Measurements from ENCODE around the gene FSD1L. TPM values are rescaled to one million over a fixed set of nuclear protein-coding genes. Genes with fewer than 3 reads are reported as not detected.

Gene FSD1L
- total RNA-seq, 1 donor from 2014 or later: 8.9 TPM

DNA sequence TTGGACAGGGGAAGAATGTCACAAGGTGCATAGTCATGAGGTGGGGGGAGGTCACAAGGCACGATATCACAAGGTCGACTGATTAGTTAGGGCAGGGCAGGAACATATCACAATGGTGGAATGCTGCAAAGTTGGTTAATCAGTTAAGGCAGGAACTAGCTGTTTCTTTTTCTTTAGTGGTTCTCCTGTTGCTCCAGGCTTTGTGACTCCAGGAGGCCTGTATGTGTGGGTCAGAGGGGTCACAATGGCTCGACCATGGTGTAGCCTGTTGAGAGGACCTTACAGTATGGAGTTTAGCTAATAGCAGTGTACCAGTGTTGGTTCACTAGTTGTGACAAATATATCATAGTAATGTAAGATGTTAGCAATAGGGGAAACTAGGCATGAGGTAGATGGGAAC is 12.4 kb upstream of the FSD1L start:
- no peak overlapping the region for H3K4me3 ChIP-seq (ENCODE audit: low read length in 3 of 3)
- no peaks in the 10 kb centered on the region for H3K9me3 ChIP-seq (ENCODE audit: control insufficient read depth in 3 of 3, low read length in 3 of 3)
- no peak overlapping the region for H3K27ac ChIP-seq (ENCODE audit: low read depth, low read length)
- no peaks in the 10 kb centered on the region for H3K36me3 ChIP-seq (ENCODE audit: control insufficient read depth in 3 of 3, insufficient read depth in 3 of 3, low read length in 3 of 3)
- H3K27me3 ChIP-seq (ENCODE audit: control insufficient read depth in 3 of 3, insufficient read depth in 3 of 3, low read length in 3 of 3): no peaks in the 10 kb centered on the region
- H3K4me1 ChIP-seq (ENCODE audit: control insufficient read depth in 3 of 3, insufficient read depth in 3 of 3, low read length in 3 of 3): peaks cover 22 to 43% (median 38%) of the 10 kb centered on the region in 3 donors
- H3K9ac ChIP-seq (ENCODE audit: low read depth in 1 of 3, low read length in 3 of 3): no peak overlapping the region

DNA sequence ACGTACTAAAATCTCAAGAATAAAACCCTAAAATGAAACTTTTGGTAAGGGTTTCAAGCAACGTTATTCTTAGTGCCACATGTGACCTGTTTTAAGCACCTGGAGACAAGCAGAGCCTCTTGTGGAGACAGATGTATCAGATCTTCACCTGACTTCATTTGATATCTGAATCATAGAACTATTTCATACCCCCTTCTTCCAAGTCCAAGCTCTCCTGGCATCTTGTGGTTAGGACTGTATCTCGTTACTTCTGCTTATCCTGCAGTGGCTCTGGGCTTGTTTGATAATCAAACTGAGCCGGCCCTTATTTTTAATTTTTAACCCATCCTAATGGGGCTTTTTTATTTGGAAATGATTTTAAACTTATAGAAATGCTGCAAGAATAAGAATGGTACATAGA is 11.1 kb upstream of the FSD1L start:
- Histone ChIP-seq H3K36me3 (ENCODE audit: control insufficient read depth in 3 of 3, insufficient read depth in 3 of 3, low read length in 3 of 3) (no peaks in the 10 kb centered on the region), H3K9me3 (ENCODE audit: control insufficient read depth in 3 of 3, low read length in 3 of 3) (no peaks in the 10 kb centered on the region), H3K27me3 (ENCODE audit: control insufficient read depth in 3 of 3, insufficient read depth in 3 of 3, low read length in 3 of 3) (no peaks in the 10 kb centered on the region), H3K4me1 (ENCODE audit: control insufficient read depth in 3 of 3, insufficient read depth in 3 of 3, low read length in 3 of 3) (peaks cover 25 to 44% (median 41%) of the 10 kb centered on the region in 3 donors), H3K27ac (ENCODE audit: low read depth, low read length) (peak overlapping the region; percentile 69), H3K4me3 (ENCODE audit: low read length in 3 of 3) (no peak overlapping the region), H3K9ac (ENCODE audit: low read depth in 1 of 3, low read length in 3 of 3) (no peak overlapping the region)

DNA sequence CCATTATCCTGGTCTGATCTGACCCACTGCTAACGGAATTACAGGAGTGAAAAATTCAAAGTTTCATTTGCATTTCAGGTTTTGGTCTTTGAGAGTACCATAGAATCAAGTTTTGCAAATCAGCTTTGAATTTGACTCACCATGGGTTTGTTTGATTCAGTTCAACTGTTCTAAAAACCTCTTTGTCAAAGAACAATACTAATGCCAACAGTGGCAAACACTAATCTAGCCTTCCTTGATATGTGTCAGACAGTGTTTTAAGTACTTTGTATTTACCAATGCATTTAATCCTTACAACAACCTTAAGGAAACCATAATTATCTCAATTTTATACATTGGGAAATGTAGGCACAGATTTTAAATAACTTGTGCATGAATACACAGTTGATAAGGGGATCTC is 10.1 kb upstream of the FSD1L start:
- Histone ChIP-seq H3K4me3 (ENCODE audit: low read length in 3 of 3) (no peak overlapping the region), H3K27ac (ENCODE audit: low read depth, low read length) (peak overlapping the region; percentile 91), H3K36me3 (ENCODE audit: control insufficient read depth in 3 of 3, insufficient read depth in 3 of 3, low read length in 3 of 3) (no peaks in the 10 kb centered on the region), H3K9ac (ENCODE audit: low read depth in 1 of 3, low read length in 3 of 3) (peak overlapping the region; percentile 8 to 55 (median 18)), H3K9me3 (ENCODE audit: control insufficient read depth in 3 of 3, low read length in 3 of 3) (no peaks in the 10 kb centered on the region), H3K4me1 (ENCODE audit: control insufficient read depth in 3 of 3, insufficient read depth in 3 of 3, low read length in 3 of 3) (peaks cover 28 to 41% (median 38%) of the 10 kb centered on the region in 3 donors), H3K27me3 (ENCODE audit: control insufficient read depth in 3 of 3, insufficient read depth in 3 of 3, low read length in 3 of 3) (no peaks in the 10 kb centered on the region)

GRCh38 chr9:105438141-105438806 is 9.6 kb upstream of the FSD1L start:
- Histone ChIP-seq H3K9me3 (ENCODE audit: control insufficient read depth in 3 of 3, low read length in 3 of 3) (no peaks in the 10 kb centered on the region), H3K9ac (ENCODE audit: low read depth in 1 of 3, low read length in 3 of 3) (peak overlapping the region; percentile 18 to 55 (median 45)), H3K4me1 (ENCODE audit: control insufficient read depth in 3 of 3, insufficient read depth in 3 of 3, low read length in 3 of 3) (peaks cover 29 to 45% (median 40%) of the 10 kb centered on the region in 3 donors), H3K27me3 (ENCODE audit: control insufficient read depth in 3 of 3, insufficient read depth in 3 of 3, low read length in 3 of 3) (no peaks in the 10 kb centered on the region), H3K4me3 (ENCODE audit: low read length in 3 of 3) (peak overlapping the region; percentile 22 to 34 (median 28)), H3K27ac (ENCODE audit: low read depth, low read length) (peak overlapping the region; percentile 91), H3K36me3 (ENCODE audit: control insufficient read depth in 3 of 3, insufficient read depth in 3 of 3, low read length in 3 of 3) (no peaks in the 10 kb centered on the region)

DNA sequence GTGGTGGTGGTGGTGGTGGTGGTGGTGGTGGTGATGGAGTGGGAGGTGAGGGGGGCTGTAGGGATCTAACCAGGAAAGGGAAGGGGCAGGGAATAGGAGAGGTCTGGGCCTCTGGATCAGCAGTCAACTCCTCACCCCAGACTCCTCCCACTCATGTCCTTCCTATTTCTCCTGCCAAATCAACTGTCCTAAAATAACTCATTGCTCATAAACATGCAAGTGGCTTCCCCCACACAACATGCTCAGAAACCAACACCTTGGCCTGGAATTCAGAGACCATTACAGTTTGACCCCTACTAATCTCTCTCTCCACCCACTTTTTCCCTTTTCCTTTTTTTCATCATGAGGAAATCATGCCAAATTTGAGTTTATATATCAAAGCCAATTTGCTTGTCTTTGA is 8.4 kb upstream of the FSD1L start:
- H3K4me1 ChIP-seq (ENCODE audit: control insufficient read depth in 3 of 3, insufficient read depth in 3 of 3, low read length in 3 of 3): peaks cover 37 to 56% (median 50%) of the 10 kb centered on the region in 3 donors

GRCh38 chr9:105441616-105442160 is 6.1 kb upstream of the FSD1L start:
- H3K4me3 ChIP-seq (ENCODE audit: low read length in 3 of 3): no peak overlapping the region
- H3K36me3 ChIP-seq (ENCODE audit: control insufficient read depth in 3 of 3, insufficient read depth in 3 of 3, low read length in 3 of 3): no peaks in the 10 kb centered on the region
- peaks cover 52 to 72% (median 62%) of the 10 kb centered on the region in 3 donors for H3K4me1 ChIP-seq (ENCODE audit: control insufficient read depth in 3 of 3, insufficient read depth in 3 of 3, low read length in 3 of 3)

More for the DNA sequence above, 8.4 kb upstream of the FSD1L start:
- Histone ChIP-seq H3K9ac (ENCODE audit: low read depth in 1 of 3, low read length in 3 of 3) (peak overlapping the region in 1 of 3 donors; percentile 27), H3K36me3 (ENCODE audit: control insufficient read depth in 3 of 3, insufficient read depth in 3 of 3, low read length in 3 of 3) (no peaks in the 10 kb centered on the region), H3K9me3 (ENCODE audit: control insufficient read depth in 3 of 3, low read length in 3 of 3) (no peaks in the 10 kb centered on the region), H3K4me3 (ENCODE audit: low read length in 3 of 3) (no peak overlapping the region), H3K27ac (ENCODE audit: low read depth, low read length) (peak overlapping the region; percentile 91), H3K27me3 (ENCODE audit: control insufficient read depth in 3 of 3, insufficient read depth in 3 of 3, low read length in 3 of 3) (no peaks in the 10 kb centered on the region)

GRCh38 chr9:105443121-105443520 is 4.7 kb upstream of the FSD1L start:
- Histone ChIP-seq H3K4me1 (ENCODE audit: control insufficient read depth in 3 of 3, insufficient read depth in 3 of 3, low read length in 3 of 3) (peaks cover 48 to 77% (median 58%) of the 10 kb centered on the region in 3 donors), H3K4me3 (ENCODE audit: low read length in 3 of 3) (no peak overlapping the region), H3K27me3 (ENCODE audit: control insufficient read depth in 3 of 3, insufficient read depth in 3 of 3, low read length in 3 of 3) (no peaks in the 10 kb centered on the region), H3K9ac (ENCODE audit: low read depth in 1 of 3, low read length in 3 of 3) (no peak overlapping the region), H3K36me3 (ENCODE audit: control insufficient read depth in 3 of 3, insufficient read depth in 3 of 3, low read length in 3 of 3) (no peaks in the 10 kb centered on the region), H3K9me3 (ENCODE audit: control insufficient read depth in 3 of 3, low read length in 3 of 3) (no peaks in the 10 kb centered on the region), H3K27ac (ENCODE audit: low read depth, low read length) (peak overlapping the region; percentile 88)

More at GRCh38 chr9:105441616-105442160, 6.1 kb upstream of the FSD1L start:
- Histone ChIP-seq H3K9ac (ENCODE audit: low read depth in 1 of 3, low read length in 3 of 3) (no peak overlapping the region), H3K9me3 (ENCODE audit: control insufficient read depth in 3 of 3, low read length in 3 of 3) (no peaks in the 10 kb centered on the region), H3K27ac (ENCODE audit: low read depth, low read length) (peak overlapping the region; percentile 72), H3K27me3 (ENCODE audit: control insufficient read depth in 3 of 3, insufficient read depth in 3 of 3, low read length in 3 of 3) (no peaks in the 10 kb centered on the region)

DNA sequence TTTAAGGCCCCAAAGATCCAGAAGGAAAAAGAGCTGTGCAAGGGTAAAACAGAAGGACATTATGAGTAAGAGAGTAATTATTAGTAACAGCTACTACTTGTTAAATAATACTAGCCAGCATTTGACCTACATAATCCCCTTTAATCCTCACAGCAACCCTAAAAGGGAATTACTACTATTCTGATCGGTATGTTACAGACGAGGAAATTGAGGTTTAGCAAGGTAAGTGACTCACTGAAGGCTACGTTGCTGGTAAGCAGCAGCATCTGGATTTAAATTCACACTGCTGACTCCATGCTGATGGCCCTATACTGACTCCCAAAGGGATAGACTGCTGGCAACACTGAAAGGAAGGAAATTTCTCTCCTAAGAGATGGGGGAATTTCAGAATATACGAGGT is 3.7 kb upstream of the FSD1L start:
- Histone ChIP-seq H3K27me3 (ENCODE audit: control insufficient read depth in 3 of 3, insufficient read depth in 3 of 3, low read length in 3 of 3) (no peaks in the 10 kb centered on the region), H3K9ac (ENCODE audit: low read depth in 1 of 3, low read length in 3 of 3) (peak overlapping the region in 2 of 3 donors; percentile 50 to 51), H3K9me3 (ENCODE audit: control insufficient read depth in 3 of 3, low read length in 3 of 3) (no peaks in the 10 kb centered on the region), H3K27ac (ENCODE audit: low read depth, low read length) (peak overlapping the region; percentile 88), H3K4me3 (ENCODE audit: low read length in 3 of 3) (no peak overlapping the region), H3K36me3 (ENCODE audit: control insufficient read depth in 3 of 3, insufficient read depth in 3 of 3, low read length in 3 of 3) (no peaks in the 10 kb centered on the region), H3K4me1 (ENCODE audit: control insufficient read depth in 3 of 3, insufficient read depth in 3 of 3, low read length in 3 of 3) (peaks cover 52 to 68% (median 53%) of the 10 kb centered on the region in 3 donors)

DNA sequence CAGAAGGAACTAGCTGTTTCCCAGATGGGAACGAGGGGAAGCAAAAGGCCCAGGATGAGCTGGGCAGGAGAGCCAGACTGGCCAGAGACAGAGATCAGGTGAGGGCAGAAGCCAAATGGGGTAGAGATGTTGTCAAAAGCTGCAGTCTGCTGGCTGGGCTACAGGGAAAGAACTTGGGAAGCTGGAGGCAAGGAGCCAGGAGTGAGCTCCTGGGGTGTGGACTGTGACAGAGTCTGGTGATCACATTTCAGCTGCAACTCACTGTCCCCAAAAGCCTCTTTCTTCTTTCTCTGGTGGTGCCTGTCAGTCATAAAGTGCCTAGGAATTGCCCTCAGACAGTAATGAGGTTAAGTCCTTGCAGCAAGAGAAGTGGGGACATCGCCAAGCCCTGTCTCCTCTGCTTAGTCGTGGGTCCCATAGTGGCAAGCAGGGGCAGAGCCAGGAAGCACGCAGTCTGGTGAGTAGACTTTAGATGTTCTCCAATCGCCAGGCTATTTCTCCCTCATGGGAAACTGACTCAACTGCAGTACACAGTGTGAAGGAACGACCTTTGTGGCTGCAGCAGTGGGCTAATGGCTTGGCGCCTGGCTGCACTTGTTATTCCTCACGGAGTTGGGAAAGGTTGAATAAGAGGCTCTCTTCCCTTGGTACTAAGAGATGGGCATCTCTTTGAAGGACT is 2.5 kb upstream of the FSD1L start:
- no peaks in the 10 kb centered on the region for H3K9me3 ChIP-seq (ENCODE audit: control insufficient read depth in 3 of 3, low read length in 3 of 3)
- no peaks in the 10 kb centered on the region for H3K36me3 ChIP-seq (ENCODE audit: control insufficient read depth in 3 of 3, insufficient read depth in 3 of 3, low read length in 3 of 3)
- H3K27me3 ChIP-seq (ENCODE audit: control insufficient read depth in 3 of 3, insufficient read depth in 3 of 3, low read length in 3 of 3): no peaks in the 10 kb centered on the region
- peak overlapping the region; percentile 88 for H3K27ac ChIP-seq (ENCODE audit: low read depth, low read length)
- H3K9ac ChIP-seq (ENCODE audit: low read depth in 1 of 3, low read length in 3 of 3): peak overlapping the region; percentile 50 to 80 (median 75)
- peak overlapping the region; percentile 5 to 69 (median 39) for H3K4me3 ChIP-seq (ENCODE audit: low read length in 3 of 3)
- peaks cover 48 to 58% (median 51%) of the 10 kb centered on the region in 3 donors for H3K4me1 ChIP-seq (ENCODE audit: control insufficient read depth in 3 of 3, insufficient read depth in 3 of 3, low read length in 3 of 3)

GRCh38 chr9:105447386-105447813 is 434 bp upstream of the FSD1L start:
- Histone ChIP-seq H3K4me3 (ENCODE audit: low read length in 3 of 3) (peak overlapping the region; percentile 87 to 91 (median 88)), H3K9me3 (ENCODE audit: control insufficient read depth in 3 of 3, low read length in 3 of 3) (no peaks in the 10 kb centered on the region), H3K36me3 (ENCODE audit: control insufficient read depth in 3 of 3, insufficient read depth in 3 of 3, low read length in 3 of 3) (no peaks in the 10 kb centered on the region), H3K27ac (ENCODE audit: low read depth, low read length) (peak overlapping the region; percentile 88), H3K4me1 (ENCODE audit: control insufficient read depth in 3 of 3, insufficient read depth in 3 of 3, low read length in 3 of 3) (peaks cover 37 to 51% (median 40%) of the 10 kb centered on the region in 3 donors), H3K27me3 (ENCODE audit: control insufficient read depth in 3 of 3, insufficient read depth in 3 of 3, low read length in 3 of 3) (no peaks in the 10 kb centered on the region), H3K9ac (ENCODE audit: low read depth in 1 of 3, low read length in 3 of 3) (peak overlapping the region; percentile 84 to 91 (median 90))

Measured in skeletal muscle tissue (tissue), 4 donors.